ENCODE results near the gene TTC39A. TPM values are rescaled to one million over a fixed set of nuclear protein-coding genes. Genes with fewer than 3 reads are reported as not detected.

TTC39A gene
- 10.2 and 14.4 TPM in 2 replicates for polyA plus RNA-seq (2014; cell fraction: cytosol; rRNA removed)
- polyA plus RNA-seq (2014; cell fraction: nucleus; rRNA removed) = 6.7 and 9.2 TPM in 2 replicates

DNA sequence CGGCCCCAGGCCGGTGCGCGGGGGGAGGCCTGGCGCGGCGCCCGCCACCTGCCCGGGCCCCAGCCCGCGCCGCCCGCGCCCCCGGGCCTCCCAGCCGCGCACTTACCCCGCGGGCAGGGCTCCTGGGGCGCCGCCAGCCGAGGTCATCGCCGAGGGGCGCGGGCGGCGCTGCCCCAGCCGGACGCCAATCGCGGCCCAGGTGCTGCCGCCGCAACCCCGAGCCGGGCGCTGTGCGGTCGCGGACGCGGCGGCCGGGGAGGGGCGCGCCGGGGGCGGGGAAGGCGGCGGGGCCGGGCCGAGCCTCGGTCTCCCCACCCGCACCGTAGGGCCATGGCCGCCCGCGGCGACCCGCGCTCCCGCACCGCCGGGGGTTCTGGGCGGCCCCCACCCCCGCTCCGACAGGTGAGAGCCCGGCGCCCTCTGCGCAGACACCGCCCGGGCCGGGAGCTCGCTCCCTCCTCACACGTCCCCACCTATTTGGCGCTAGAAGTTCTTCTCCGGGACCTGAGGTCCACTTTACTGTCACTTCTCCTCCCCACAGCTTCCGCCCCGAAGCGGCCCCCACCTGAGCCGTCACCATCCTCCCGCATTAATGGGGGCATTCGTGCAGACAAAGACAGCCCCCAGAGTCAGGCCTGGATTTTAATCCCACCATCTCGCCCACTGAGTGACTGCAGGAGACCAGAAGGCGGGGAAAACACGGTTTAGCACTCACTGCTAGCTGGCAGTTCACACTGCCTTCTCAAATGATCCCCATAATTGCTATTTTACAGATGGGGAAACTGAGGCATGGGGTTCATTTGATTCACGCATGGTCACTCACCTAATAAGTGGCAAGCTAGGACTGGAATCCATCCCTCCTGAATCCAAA, at the start of gene TTC39A:
Gene TTC39A (minus strand): TSS at position 232 of the 871 bp plus-strand sequence. CDS start 85 bp downstream, at position 147.
- DNase-seq (ENCODE audit: low spot score) = no peak

DNA sequence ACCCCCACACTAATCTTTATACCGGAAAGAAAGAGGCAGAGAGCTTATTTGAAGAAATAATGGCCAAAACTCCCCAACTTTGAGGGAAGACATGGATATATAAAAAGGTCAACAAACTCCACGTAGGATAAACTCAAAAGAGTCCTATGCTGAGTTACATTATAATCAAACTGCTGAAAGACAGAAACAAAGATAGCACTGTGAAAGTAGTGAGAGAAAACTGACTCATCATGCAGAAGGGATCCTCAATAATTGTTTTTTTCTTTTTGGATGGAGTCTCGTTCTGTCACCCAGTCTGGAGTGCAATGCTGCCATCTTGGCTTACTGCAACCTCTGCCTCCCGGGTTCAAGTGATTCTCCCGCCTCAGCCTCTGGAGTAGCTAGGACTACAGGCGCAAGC, 48.5 kb upstream of the TTC39A start:
- no peak for DNase-seq (ENCODE audit: low spot score)

DNA sequence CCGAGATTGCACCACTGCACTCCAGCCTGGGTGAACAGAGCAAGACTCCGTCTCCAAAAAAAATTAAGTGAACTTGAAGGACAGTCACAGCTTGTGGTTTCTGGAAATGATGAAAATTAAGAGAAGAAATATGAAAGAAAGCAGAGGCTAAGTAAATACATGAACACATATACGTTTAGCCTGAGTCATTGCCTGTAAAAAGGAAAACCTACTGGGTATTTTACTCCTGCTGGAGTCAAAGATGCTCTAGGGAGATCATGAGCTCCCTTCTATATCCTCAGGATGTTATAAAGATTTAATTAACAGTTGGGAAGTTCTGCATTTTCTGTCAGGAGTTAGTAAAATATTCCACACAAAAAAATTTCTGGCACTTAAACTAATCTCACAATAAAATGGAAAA, 43.5 kb upstream of the TTC39A start:
- no peak for DNase-seq (ENCODE audit: low spot score)

DNA sequence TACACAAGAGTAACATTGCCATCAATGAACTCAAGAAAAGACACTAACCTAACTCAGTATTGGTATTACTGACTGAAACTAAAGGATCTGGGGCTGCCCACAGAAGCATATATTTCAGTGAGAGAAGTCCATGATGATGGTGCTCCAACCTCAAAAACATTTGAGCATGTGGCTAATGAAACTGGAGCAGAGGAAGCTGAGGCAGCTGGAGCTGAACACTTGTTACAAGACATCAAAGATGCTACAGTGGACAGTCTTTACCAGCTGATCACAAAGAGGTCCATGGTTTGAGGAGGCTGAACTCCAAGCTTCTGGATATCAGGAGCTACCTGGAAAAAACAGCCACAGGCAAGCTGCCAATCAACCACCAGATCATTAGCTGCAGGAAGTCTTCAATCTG, 42.2 kb upstream of the TTC39A start:
- DNase-seq (ENCODE audit: low spot score) = no peak

DNA sequence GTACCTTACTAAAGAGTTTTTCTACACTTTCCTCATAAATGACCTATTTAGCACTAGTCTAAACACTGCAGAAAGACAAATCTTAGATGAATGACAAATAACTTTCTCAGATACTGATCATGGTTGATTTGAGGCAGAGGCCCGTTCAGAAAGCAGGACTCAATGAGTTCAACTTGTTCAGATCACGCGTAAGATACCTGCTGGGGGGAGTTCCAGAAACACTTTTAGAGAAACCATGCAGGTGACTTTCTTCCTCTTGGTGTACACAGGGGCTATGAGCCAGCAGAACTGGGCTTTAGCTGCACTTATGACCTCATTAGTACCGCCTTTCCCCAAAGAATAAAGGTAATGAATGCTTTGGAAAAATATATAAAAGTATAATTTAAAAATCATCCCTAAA, 38.8 kb upstream of the TTC39A start:
- DNase-seq (ENCODE audit: low spot score) = no peak

DNA sequence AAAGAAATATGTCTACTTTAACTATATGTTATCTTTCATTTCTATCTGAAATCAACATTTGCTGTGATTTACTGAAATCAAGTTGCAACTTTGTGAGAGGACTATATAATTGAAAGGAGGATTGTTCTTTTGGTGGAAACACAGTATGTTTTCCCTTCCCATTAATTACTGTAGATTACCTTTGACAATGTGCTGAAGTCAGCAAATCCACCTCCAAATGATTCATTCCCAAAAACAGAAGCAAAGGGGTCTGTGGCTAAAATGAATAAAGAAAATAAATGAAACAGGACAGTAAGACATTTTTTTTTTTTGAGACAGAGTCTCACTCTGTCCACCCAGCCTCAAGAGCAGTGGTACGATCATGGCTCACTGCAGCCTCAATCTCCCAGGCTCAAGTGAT, 35.4 kb upstream of the TTC39A start:
- DNase-seq (ENCODE audit: low spot score) = no peak

DNA sequence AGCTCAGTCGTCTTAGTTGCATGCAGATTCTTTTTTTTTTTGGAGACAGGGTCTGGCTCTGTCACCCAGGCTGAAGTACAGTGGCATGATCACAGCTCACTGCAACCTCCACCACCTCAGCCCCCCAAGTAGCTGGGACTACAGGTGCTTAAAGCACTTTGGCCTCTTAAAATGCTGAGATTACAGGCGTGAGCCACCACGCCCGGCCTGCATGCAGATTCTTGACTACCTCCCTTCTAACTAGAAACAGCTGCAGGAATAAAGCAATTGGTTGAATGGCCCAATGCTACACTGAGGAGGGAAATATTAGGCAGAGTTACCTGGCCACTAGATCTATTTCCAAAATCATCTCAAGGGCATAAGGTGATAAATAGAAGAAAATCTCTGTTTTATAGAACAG, 29.5 kb upstream of the TTC39A start:
- DNase-seq (ENCODE audit: low spot score) = no peak

DNA sequence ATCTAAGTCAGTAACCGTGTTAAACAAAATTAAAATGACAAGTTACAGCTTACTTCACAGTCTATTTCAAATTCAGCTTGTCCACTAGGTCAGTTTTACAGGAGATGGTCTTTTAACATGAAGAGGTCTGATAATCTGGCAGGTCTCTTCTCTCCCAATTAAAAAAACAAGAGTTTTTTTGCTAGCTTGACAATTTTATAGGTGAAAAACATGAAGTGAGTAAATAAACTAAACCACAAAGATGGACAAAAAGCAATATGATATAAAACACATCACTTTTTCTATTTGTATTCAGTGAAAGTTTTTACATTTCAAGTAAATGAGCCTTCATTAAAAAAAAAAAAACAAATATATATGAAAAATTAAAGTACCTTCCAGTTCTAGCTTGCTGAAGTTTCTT, 25.0 kb upstream of the TTC39A start:
- no peak for DNase-seq (ENCODE audit: low spot score)

DNA sequence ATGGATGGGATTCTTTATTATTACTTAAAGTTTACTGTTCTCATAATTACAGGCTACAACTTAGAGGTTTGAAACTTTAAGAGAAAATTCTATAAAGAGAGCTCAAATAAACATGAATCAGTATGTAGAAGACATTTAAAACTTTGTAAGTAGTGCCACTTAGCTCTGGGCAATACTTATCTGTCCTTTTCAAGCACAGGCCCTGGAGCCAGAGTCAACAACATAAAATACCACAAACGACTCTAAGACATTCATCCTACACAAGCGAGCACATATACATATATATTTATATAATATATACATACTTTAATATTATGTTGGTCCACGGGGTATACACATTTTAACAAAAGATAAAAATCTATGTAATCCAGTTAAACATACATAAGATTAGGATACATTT, 24.1 kb upstream of the TTC39A start:
- no peak for DNase-seq (ENCODE audit: low spot score)

DNA sequence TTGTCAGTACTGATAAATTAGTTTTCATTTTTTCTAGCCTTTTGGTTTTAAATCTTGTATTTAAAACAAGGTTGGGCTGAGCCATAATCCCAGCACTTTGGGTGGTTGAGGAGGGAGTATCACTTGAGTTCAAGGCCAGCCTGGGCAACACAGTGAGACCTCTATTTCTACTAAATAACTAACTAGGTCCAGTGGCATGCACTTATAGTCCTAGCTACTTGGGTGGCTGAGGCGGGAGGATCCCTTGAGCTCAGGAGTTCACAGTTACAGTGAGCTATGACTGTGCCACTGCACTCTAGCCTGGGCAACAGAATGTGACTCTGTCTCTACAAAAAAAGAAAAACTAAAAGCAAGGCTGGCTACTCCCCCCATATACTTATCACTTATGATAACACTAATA, 21.5 kb upstream of the TTC39A start:
- no peak for DNase-seq (ENCODE audit: low spot score)

DNA sequence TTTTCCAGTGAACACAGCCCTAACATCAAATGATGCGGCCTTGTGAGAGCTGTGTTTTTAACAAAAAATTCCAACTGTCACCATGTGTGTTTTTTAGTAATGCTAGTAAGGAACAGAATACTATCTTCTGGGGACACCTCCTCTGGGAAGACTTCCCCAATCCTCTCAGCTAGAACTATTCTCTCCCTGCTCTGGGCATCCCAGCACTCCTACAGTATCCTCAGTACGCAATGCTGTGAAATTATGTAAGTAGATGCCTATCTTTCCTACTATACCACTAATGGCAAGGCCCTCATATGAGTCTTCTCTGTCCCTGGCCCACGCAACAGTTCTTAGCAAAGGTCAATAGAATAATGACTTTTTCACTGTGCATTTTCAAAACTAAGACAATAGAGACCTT, 19.5 kb upstream of the TTC39A start:
- no peak for DNase-seq (ENCODE audit: low spot score)

DNA sequence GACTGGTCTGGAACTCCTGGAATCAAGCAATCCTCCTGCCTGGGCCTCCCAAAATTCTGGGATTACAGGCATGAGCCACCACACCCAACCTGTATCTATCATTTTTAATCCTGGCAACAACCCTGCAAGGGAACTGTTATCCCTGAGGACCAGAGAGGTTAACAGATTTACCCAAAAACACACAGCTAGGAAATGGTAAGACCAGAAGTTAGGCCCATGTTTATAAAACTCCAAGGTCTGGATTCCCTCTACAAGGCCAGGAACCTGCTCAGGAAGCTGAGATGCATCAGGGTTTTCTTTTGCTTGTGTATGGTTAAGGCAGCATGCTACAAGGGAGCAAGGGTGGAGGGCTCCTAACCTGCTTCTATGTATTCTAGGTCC, 17.8 kb upstream of the TTC39A start:
- DNase-seq (ENCODE audit: low spot score) = no peak

DNA sequence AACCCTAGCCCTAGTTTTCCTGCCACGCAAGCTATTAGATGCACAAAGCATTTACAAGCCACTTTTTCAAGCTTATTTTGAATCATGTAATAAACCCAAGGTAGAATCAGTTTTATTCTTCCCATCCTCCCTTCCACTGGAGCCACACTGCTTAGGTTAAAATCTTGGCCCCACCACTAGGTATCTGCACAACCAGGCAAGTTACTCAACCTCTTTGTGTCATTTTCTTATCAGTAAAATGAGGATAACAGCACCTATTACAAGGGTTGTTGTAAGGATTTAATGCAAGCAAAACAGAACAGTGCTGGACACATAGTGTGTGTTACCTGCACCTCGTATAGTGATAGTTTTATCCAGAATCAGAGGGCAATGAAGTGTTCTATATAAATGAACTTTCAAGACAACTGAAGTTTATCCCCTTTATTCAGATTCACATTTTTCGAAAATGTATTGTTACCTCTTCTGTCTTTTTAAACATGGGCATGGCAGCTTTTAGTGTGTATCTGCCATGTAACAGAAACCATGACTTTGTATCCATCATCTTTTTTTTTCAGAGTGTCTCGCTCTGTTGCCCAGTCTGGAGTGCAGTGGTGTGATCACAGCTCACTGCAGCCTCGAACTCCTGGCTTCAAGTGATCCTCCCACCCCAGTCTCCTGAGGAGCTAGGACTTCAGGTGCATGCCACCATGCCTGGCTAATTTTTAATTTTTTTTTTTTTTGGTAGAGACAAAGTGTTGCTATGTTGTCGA, 17.2 kb upstream of the TTC39A start:
- DNase-seq (ENCODE audit: low spot score) = no peak

DNA sequence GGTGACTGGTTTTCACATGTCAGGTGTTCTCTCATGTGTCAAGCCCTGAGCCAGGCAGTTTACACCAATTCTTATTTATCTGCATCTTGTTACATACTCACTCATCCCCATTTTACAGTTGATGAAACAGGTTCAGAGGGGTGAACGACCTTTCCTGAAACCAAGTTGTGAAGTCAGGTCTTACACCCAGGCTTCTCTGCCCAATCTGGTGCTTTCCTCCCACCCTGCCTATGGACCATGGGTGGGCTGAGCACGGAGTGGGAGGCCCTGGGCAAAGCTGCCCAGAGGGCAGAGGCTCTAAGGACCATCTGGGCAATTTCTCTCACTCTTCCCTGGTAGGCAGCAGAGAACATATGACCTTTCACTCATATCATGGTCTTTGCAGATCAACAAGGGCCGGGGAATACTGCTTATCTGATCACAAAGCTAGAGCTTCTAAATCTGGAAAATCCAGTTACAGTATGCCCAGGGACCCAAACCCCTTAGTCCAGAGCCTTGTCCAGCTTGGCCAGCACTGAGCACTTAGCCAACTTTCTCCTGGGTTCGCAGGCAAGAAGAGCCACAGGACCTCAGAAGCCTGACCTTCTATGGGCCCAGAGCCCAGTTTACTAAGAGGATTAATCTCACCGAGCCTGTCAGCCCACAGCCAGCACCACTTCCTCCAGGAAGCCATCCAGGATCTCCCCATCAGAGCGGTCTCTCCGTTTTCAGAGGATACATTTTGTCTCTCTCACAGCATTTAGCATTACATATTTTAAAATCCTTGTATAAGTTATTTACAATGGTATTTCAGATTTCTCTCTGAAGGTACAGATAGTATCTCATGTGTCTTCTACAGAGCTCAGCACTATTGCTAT, 16.0 kb upstream of the TTC39A start:
- no peak for DNase-seq (ENCODE audit: low spot score)

DNA sequence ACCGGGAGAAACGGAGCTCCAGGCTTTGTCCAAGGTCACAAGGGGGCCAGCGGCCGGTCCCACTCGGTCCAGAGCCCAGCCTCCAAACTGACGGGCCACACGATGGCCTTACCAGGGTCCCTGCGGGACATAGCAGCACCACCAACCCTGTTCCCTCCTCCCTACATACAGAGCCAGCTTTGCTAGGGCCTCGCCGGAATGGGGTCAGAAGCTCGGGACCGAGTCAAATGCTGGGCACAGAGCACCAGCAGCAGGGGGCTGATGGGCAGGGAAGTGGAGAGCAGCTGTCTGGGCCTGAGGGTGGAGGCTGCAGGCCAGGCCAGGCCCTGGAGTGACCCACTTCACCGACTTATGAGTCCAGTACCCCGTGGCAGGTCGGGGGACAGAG, 14.9 kb upstream of the TTC39A start:
- no peak for DNase-seq (ENCODE audit: low spot score)

DNA sequence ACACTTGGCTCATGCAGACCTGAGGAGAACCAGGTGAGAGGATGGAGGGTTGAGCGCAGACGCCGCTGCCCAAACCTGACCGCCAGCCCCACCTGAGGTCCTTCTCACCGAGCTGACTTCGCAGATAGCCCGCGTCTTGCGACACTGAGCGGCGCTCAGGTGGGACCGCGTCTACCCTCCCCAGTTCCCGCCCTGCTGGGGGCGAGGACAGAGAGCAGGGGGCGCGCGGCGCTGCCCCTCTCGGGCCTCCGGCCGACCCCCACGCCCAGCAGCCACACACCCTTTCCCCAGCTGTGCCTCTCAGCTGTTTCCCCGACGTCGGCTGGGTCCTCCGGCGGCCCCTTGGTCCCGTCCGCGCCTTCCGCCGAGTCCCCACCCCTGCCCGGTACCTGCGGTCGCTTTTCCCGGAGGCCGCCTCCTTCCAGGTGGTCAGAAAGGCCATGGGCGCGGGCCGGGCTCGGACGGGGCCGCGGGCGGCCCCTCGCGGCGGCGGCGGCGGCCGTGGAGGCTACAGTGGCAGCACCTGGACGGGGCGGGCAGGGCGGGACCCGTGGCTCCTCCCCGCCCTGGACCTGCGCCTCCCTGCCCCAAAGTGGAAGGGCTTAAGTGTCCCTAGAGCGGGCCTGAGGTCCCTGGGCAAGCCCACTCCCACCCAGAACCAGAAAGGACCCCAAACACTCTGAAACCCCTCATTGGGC, 14.4 kb upstream of the TTC39A start:
- no peak for DNase-seq (ENCODE audit: low spot score)

DNA sequence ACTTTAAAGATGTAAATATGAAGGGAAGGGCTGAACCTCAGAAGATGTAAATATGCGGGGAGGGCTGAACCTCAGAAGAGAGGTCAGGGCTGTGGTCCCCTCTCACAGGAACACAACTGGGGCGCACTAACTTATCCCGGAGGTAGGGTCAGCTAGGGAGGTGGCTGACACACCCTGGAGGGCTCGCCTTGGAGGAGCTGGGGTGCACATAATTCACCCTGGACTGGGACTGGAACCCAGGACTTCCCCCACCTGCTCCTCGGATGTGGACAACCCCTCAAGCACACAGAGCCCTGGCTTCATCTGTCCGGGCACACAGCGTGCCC, 13.9 kb upstream of the TTC39A start:
- DNase-seq (ENCODE audit: low spot score) = no peak

DNA sequence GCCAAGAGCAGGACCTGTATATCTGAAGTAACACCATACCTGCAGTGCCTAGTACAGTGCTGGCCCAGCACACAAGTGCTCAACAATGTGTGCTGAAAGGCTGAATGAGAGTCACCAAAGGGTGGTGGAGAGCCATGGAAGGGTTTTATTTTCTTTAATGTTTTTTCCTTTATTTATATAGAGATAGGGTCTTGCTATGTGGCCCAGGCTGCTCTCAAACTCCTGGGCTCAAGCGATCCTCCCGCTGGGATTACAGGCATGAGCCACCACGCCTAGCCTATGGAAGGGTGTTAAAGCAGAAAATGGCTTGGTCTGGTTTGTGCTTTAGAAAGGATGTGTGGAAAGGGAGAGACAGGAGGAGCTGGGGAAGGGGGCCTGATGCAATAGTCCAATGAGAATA, 13.3 kb upstream of the TTC39A start:
- no peak for DNase-seq (ENCODE audit: low spot score)

DNA sequence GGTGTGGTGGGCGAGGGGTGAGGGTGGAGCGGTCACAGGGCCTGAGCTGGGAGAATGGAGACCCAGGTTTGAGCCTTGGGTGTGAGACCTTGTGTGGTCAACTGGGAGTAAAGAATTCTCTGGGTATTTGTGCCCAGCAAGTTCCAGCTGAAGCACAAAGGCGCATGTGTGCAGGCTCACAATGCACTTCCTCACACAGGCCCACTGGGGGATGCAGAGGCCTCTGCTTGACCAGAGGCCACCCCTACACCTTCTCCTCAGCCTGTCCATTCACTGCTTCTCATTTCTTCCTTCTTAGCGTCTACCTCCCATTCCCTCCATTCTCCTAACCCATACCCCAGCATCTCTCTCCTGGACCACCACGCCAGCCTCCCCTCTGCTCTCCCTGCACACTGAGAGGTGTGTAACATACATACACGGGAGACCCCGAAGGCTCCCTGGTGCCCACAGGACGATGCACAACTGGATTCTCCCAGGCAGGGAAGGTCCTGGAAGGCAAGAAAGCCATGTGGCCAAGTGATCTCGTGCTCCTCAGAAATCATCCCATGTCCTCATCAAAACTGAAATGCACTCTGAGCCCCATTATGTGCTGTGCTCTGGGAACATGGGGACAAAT, 12.3 kb upstream of the TTC39A start:
- no peak for DNase-seq (ENCODE audit: low spot score)

DNA sequence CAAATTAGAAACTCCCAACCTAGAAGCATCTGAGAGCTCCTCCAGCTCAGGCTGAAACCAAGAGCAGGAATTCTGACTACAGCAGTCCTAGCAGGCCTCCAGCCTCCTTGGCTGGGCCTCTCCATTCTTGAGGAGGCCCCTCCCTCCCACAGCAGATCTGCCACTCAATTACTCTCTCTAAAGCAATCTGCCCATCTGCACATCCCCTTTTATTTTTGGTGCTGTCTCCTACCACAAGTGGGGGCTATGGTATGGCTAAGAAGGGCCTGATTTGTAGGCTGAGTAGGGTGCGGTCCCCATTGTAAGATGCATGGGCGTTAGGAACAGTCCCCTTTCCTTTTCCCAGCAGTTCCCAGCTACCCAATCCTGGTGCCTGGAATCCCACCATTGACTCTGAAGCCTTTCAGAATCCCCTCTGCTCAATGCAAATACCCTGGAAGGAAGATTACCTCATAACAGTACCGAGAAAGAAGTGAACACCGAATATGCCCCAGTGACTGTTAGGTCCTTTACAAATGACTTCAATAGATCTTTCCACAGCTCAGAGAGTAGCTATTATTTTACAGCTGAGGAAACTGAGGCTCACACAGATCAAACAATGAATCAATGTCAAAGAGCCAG, 11.6 kb upstream of the TTC39A start:
- no peak for DNase-seq (ENCODE audit: low spot score)

DNA sequence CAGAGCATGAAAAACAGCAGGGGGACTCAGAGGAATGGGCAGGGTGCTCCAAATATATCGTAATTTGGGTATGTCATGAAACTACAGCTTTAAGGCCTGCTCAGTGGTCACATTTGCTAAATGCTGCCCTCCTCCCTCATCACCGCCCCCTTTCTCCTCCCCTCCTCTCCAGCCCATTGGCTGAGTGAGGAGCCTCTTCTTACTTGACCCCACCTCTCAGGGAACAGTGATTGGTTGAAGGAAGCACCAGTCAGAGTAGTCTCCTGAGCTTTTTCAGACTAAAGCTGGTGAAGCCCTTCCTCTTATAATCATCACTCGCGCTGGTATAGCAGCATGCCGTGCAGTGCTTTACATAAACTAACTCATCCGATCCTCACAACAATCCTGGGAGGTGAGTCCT, 10.0 kb upstream of the TTC39A start:
- DNase-seq (ENCODE audit: low spot score) = no peak
